Loucy (cell line): ENCODE data around the gene OTC.

ENCODE experiments used
- EZH2phosphoT487 ChIP-seq: fragments of 200-600 bp; IDR thresholded peaks from 2 replicates; pipeline ENCODE4 v1.6.1; 2018; ENCODE audit warnings: antibody characterized with exemption, mild to moderate bottlenecking, moderate library complexity, borderline replicate concordance
- TF ChIP-seq, protein P1 (sequence below): fragments of 200-600 bp; sonication (generic); conservative IDR thresholded peaks from 2 replicates; pipeline ENCODE4 v1.5.1; 2014; ENCODE audit warnings: mild to moderate bottlenecking, antibody characterized with exemption, low read length

GRCh38 chrX:38375891-38376290 is 23.5 kb downstream of the OTC start:
- TF ChIP-seq, protein P1, sequence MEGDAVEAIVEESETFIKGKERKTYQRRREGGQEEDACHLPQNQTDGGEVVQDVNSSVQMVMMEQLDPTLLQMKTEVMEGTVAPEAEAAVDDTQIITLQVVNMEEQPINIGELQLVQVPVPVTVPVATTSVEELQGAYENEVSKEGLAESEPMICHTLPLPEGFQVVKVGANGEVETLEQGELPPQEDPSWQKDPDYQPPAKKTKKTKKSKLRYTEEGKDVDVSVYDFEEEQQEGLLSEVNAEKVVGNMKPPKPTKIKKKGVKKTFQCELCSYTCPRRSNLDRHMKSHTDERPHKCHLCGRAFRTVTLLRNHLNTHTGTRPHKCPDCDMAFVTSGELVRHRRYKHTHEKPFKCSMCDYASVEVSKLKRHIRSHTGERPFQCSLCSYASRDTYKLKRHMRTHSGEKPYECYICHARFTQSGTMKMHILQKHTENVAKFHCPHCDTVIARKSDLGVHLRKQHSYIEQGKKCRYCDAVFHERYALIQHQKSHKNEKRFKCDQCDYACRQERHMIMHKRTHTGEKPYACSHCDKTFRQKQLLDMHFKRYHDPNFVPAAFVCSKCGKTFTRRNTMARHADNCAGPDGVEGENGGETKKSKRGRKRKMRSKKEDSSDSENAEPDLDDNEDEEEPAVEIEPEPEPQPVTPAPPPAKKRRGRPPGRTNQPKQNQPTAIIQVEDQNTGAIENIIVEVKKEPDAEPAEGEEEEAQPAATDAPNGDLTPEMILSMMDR: peak; percentile 63
- no peak for TF ChIP-seq EZH2phosphoT487
